GM19397 (cell line): ENCODE results near the gene CRELD2.

Experiments
- ATAC-seq: cut with Tn5 transposase; IDR thresholded peaks from one replicate; pipeline ENCODE4 v1.9.1; 2021; ENCODE audit warnings: mild to moderate bottlenecking, moderate library complexity; ENCODE audit not compliant: unreplicated experiment

Gene CRELD2

GRCh38 chr22:49928555-49929210 is 10.2 kb downstream of the CRELD2 start:
- no peak for ATAC-seq

GRCh38 chr22:49929211-49929979 is 11.0 kb downstream of the CRELD2 start:
- peak; percentile 49 for ATAC-seq

GRCh38 chr22:49929994-49930575 is 11.7 kb downstream of the CRELD2 start:
- ATAC-seq: no peak

DNA sequence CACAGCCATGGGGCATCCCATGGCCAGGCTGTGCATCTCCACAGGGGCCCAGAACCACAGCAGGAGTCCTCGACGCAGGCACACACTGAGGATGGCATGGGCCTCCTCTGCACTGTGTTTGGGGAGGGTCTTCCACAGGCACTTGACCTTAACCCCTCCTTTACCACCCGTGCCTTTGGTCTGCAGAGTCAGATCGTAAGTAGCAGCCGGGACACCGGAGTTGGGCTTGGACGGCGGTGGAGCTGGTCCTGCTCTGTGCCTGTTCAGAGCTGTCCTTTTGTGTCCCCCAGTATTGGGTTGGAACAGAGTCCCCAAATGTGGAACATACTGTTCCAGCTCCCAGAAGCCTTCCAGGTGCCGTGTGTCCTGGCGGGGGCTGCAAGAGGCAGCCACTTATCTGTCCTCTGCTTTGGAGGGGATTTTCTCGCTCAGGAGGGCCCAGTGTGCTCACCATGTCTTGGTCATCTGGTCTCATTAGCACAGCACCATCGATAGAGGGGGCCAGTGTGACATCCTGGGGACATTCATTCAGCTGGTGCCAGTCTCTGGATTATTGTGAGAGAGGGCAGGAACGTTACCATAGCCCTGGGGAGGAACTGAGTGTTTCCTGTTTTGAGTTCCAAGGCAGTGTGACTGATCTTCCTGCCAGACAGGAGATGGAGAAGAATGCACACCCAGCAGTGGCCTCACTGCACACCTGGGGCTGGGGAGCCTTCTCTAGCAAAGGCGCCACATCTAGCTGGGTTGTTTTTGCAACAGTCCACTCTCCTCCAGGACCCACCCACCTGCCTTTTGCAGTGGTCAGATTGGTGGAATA is 12.4 kb downstream of the CRELD2 start:
- no peak for ATAC-seq

DNA sequence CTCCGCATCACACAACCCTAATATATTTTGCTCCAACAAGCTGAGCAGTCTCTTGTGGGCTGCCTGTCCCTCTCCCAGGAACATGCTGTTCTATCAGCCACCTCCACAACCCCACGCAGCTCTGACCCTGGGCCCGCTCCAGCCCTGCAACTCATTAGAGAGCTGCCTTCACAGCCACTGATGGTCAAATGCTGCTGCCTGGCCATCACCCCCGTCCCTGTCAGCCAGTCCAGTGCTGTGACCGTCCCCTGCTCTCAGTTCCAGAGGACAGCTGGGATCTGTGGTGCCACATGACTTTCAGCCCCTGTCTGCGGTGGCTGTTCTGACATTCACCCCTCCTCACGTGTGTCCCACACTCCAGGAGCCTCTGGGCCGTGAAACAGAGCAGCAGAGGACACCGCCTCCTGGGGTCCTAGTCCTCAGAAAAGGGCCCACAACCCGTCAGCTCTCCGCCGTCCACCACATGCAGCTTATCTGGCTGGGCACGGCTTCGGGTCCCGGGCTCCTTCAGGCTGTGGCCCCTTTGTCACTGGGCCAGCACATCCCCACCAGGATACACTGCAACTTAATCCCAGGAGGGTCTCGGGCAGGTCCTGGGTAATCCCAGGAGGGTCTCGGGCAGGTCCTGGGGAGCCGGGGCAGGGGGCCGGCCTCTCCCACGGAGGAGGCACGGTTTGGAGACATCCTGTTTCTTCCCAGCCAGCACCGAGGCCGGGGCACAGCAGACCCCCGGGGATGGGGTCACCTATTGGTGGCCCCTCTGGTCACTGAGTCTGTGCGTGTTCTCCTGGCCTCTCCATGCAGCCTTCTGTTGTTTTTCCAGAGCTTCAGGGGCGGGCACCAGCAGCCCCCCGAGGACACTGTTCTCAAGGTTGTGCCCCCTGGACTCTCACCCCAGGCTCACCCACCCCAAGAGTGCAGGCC is 15.1 kb downstream of the CRELD2 start:
- no peak for ATAC-seq

DNA sequence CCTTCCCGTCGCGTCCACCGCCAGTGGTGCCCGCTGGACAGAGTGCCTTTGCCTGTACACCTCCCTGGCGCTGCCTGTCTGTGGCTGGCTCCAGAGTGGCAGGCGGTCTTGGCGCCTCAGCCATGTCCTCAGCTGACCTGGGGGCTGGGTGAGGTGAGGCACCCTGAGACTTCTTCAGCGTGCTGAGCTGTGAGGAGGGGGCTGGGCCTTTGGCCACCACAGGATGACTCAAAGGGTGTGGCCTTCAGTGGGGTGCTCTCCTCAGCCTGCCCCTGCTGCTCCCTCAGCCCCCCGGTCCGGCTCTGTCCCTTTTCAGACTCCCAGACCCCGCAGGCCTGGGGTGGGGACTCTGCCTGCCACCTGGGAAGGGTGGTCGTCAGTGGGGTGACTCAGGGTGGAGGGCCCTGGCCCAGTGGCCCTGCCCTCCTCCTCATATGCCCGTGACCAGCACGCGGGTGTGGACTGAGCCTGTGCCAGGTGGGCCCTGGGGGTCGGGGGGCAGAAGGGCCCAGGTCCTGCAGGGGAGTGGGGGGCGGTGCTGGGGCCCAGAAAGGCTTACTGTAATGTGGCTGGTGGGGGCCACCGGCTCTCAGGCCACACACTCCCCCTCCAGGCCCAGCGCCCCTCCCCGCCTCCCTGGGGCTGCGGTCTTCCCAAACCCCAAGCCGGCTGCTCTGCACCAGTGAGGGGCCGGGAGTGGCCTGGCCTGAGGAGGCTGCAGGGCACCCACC is 15.9 kb downstream of the CRELD2 start:
- ATAC-seq: no peak

- ATAC-seq: no peak
Measured at GRCh38 chr22:49934891-49935557, 16.6 kb downstream of the CRELD2 start.

DNA sequence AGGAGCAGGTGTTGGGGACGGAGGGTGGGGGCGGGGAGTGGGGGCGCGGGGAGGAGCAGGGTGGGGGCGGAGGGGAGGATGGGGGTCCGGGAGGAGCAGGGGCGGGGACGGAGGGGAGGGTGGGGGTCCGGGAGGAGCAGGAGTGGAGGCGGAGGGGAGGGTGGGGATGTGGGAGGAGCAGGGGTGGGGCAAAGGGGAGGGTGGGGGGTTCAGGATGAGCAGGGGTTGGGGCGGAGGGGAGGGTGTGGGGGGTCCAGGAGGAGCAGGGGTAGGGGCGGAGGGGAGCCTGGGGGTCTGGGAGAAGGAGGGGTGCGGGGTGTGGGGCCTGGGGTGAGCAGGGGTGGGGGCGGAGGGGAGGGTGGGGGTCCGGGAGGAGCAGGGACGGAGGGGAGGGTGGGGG is 17.1 kb downstream of the CRELD2 start:
- ATAC-seq: no peak

- peak; percentile 45 for ATAC-seq
Measured at GRCh38 chr22:49936018-49936972, 17.9 kb downstream of the CRELD2 start.

DNA sequence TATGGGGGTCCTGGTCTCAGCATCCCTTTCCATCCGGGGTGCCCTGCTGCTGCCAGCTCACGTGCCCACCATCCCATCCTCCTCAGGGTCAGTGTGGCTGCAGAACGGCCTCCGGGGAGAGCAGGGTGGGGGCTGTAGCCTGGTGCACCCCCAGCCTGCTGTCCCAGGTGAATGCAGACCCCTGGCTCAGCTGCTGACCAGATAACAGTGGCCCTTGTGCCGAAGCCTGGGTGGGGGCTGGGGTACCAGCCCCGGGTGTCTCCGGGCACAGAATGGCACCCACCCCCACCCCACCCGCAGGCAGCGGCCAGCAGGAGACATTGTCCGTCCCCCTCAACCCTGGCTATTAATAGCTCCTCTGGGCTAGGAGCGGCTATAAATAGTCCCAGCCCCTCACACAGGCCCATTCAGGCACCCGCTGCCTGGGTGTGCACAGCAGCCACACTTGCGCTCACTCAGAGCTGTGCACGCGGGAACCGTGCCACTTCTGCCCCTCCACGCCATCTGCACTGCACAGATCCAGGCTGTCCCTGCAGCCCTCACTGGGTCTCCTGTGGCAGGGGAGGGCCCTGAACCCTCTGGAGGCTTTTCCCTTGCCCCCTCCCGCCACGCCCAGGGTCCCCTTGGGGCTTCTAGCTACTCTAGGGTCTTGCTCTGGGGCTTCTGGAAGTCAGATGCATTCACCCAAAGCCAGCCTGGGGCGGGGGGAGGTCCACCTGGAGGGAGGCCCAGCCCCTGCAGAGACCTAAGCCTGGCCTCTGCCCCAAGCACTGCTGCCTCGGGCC is 18.7 kb downstream of the CRELD2 start:
- ATAC-seq: no peak

GRCh38 chr22:49937758-49938564 is 19.5 kb downstream of the CRELD2 start:
- no peak for ATAC-seq

DNA sequence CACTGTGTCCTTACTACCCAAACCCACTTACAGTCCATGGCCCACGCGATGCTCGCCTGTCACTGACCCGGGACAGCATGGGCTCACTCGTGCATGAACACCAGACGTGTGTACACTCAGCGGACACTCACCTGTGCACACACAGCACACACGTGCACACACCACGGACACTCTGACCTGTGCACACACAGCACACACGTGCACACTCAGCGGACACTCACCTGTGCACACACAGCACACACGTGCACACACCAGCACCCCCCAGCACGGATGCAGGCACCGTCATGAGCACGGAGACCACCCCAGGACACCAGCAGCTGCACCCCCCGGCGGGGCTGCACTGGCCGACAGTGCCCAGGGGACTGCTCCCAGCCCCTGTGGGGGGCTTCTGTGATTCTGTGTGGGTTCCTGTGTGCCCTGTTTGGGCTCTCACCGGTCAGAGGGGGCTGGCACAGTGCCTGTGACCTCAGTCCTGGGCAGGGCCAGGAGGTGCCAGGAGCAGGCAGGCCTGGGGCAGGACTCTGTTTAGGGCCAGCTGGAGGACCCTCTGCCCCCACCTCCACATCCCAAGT is 20.2 kb downstream of the CRELD2 start:
- ATAC-seq: no peak

GRCh38 chr22:49941507-49942316 is 23.3 kb downstream of the CRELD2 start:
- no peak for ATAC-seq

- no peak for ATAC-seq
Measured at GRCh38 chr22:49942565-49943404, 24.4 kb downstream of the CRELD2 start.
